ENCODE measurements around the gene ULK3. TPM values are rescaled to one million over a fixed set of nuclear protein-coding genes. Genes with fewer than 3 reads are reported as not detected.
"Not testable (repeated sequence)": the region's sequence is repeated elsewhere in the genome, so short reads cannot be mapped to it uniquely, and the experiment has no call there.

ULK3 gene
- 14.3 and 14.7 TPM in 2 replicates for total RNA-seq (2014; rRNA removed; shearing (Covaris generic))

GRCh38 chr15:74842581-74843444 lies at the start of gene ULK3:
Gene ULK3, minus strand, starts transcription at chr15:74843156. Its CDS starts 51 bp downstream, at chr15:74843105.
- Histone ChIP-seq H3K4me3 (peak within 1 kb of the TSS; percentile 80), H3K36me3 (peaks cover 23% of the 10 kb centered on the region), H3K27ac (peak within 1 kb of the TSS; percentile 42), H3K27me3 (replicated peaks) (no peaks in the 10 kb centered on the region), H3K4me1 (replicated peaks) (peaks cover 9% of the 10 kb centered on the region), H3K9me3 (replicated peaks) (no peaks in the 10 kb centered on the region)
- DNase-seq (ENCODE audit: low read depth in 1 of 2, low spot score in 2 of 2), result peak; percentile 91

DNA sequence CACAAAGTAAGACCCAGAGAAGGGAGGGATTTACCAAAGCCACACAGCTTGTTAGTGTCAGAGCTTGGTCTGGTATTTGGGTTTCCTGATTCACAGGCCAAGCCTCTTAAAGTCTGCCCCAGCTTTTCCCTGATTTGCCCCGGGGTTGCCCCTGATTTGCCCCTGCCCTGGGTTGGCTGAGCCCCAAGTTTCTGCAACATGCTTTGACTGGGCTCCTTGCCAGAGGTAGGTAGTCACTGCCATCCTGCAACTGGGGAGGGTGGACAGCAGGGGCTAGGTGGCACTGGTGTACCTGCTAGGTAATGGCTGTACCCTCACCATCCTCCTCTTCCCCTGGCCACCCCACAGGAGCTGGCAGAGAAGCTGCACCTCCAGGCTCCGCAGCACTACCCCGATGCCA lies 49.4 kb upstream of the ULK3 start:
- peaks cover 13% of the 10 kb centered on the region for H3K4me1 ChIP-seq (replicated peaks)
- DNase-seq (ENCODE audit: low read depth in 1 of 2, low spot score in 2 of 2), result no peak
- no peak overlapping the region for H3K27ac ChIP-seq
- H3K36me3 ChIP-seq, result peaks cover 41% of the 10 kb centered on the region
- H3K4me3 ChIP-seq, result no peak overlapping the region
- H3K9me3 ChIP-seq (replicated peaks), result no peaks in the 10 kb centered on the region
- H3K27me3 ChIP-seq (replicated peaks), result no peaks in the 10 kb centered on the region

- no peak overlapping the region for H3K27ac ChIP-seq
- H3K36me3 ChIP-seq, result peaks cover 35% of the 10 kb centered on the region
- H3K9me3 ChIP-seq (replicated peaks), result no peaks in the 10 kb centered on the region
- no peak overlapping the region for H3K4me3 ChIP-seq
- H3K27me3 ChIP-seq (replicated peaks), result no peaks in the 10 kb centered on the region
- peaks cover 13% of the 10 kb centered on the region for H3K4me1 ChIP-seq (replicated peaks)
- no peak for DNase-seq (ENCODE audit: low read depth in 1 of 2, low spot score in 2 of 2)
Observed at GRCh38 chr15:74891469-74891868, 48.5 kb upstream of the ULK3 start.

GRCh38 chr15:74890665-74890960 lies 47.7 kb upstream of the ULK3 start:
- H3K27ac ChIP-seq, result no peak overlapping the region

GRCh38 chr15:74889883-74890664 lies 47.1 kb upstream of the ULK3 start, which contains the start of gene MPI:
Gene MPI, plus strand, starts transcription at chr15:74890042. Its CDS starts 32 bp downstream, at chr15:74890074.
- peak within 1 kb of the TSS; percentile 63 for H3K4me3 ChIP-seq
- H3K36me3 ChIP-seq, result peaks cover 32% of the 10 kb centered on the region
- H3K4me1 ChIP-seq (replicated peaks), result peaks cover 14% of the 10 kb centered on the region
- H3K27ac ChIP-seq, result 0 out of 2 replicates have a peak within 1 kb of the TSS, but pooled peaks have one; percentile 0
- H3K9me3 ChIP-seq (replicated peaks), result no peaks in the 10 kb centered on the region
- DNase-seq (ENCODE audit: low read depth in 1 of 2, low spot score in 2 of 2), result peak; percentile 64 to 83
- H3K27me3 ChIP-seq (replicated peaks), result no peaks in the 10 kb centered on the region

More at GRCh38 chr15:74890665-74890960, 47.7 kb upstream of the ULK3 start:
- H3K9me3 ChIP-seq (replicated peaks), result no peaks in the 10 kb centered on the region
- H3K36me3 ChIP-seq, result peaks cover 32% of the 10 kb centered on the region
- H3K4me3 ChIP-seq, result peak overlapping the region; percentile 63
- H3K4me1 ChIP-seq (replicated peaks), result peaks cover 13% of the 10 kb centered on the region
- DNase-seq (ENCODE audit: low read depth in 1 of 2, low spot score in 2 of 2), result no peak
- H3K27me3 ChIP-seq (replicated peaks), result no peaks in the 10 kb centered on the region

DNA sequence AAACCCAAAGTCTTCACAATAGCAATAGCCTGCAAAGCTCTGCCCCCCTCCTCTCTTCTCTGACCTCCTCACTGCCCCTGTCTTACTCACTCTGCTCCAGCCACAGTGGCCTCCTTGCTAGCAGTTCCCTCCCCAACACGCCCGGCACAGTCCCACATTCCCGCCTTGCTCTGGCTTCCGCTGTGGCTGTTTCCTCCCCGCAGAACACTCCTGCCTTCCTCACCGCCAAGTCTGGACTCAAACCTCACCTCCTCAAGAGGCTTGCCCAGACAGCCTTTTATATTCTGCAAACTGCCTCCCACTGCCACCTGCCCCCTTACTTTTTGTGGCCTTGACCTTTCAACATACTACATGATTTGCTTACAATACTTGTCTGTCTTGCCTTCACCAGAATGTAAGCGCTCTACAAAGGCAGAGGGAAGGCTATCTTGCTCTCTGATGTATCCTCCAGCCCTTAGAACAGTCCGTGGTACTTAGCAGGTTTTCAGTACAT lies 46.5 kb upstream of the ULK3 start:
- DNase-seq (ENCODE audit: low read depth in 1 of 2, low spot score in 2 of 2), result no peak
- Histone ChIP-seq H3K27ac (no peak overlapping the region), H3K36me3 (peaks cover 32% of the 10 kb centered on the region), H3K4me1 (replicated peaks) (peaks cover 21% of the 10 kb centered on the region), H3K4me3 (peak overlapping the region; percentile 63), H3K27me3 (replicated peaks) (no peaks in the 10 kb centered on the region), H3K9me3 (replicated peaks) (no peaks in the 10 kb centered on the region)

DNA sequence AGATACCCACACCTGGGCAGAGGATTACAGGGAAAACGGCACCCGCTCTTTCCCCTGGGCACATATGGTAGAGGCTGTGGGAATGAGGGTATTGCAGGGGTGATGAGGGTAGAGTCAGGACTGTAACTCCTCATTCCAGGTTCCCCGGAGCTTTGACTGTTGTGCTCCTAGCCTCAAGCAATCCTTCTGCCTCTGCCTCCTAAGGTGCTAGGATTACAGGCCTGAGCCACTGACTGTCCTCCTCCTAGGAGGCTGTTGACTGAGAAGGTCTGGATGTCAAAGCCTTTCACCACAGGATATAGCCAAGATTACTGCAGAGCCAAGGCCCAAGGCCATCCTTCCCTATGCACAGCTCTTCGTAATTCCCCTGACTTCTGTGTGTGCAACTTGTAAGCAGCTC lies 45.8 kb upstream of the ULK3 start:
- DNase-seq (ENCODE audit: low read depth in 1 of 2, low spot score in 2 of 2), result no peak
- no peaks in the 10 kb centered on the region for H3K9me3 ChIP-seq (replicated peaks)
- no peak overlapping the region for H3K4me3 ChIP-seq
- H3K27me3 ChIP-seq (replicated peaks), result no peaks in the 10 kb centered on the region
- H3K36me3 ChIP-seq, result peaks cover 32% of the 10 kb centered on the region
- H3K4me1 ChIP-seq (replicated peaks), result peaks cover 28% of the 10 kb centered on the region
- no peak overlapping the region for H3K27ac ChIP-seq

GRCh38 chr15:74887537-74888193 lies 44.7 kb upstream of the ULK3 start:
- Histone ChIP-seq H3K4me1 (replicated peaks) (peaks cover 28% of the 10 kb centered on the region), H3K36me3 (peaks cover 24% of the 10 kb centered on the region)
- not testable (repeated sequence) for H3K4me3 ChIP-seq; H3K27me3 ChIP-seq (replicated peaks); H3K27ac ChIP-seq; DNase-seq (ENCODE audit: low read depth in 1 of 2, low spot score in 2 of 2); H3K9me3 ChIP-seq (replicated peaks)

GRCh38 chr15:74885461-74885860 lies 42.5 kb upstream of the ULK3 start:
- Histone ChIP-seq H3K27me3 (replicated peaks) (no peaks in the 10 kb centered on the region), H3K36me3 (peaks cover 7% of the 10 kb centered on the region; the same call in 1 of the 2 replicates), H3K27ac (no peak overlapping the region), H3K4me1 (replicated peaks) (peaks cover 23% of the 10 kb centered on the region), H3K4me3 (no peak overlapping the region), H3K9me3 (replicated peaks) (no peaks in the 10 kb centered on the region)
- no peak for DNase-seq (ENCODE audit: low read depth in 1 of 2, low spot score in 2 of 2)

GRCh38 chr15:74884428-74885223 lies 41.7 kb upstream of the ULK3 start:
- Histone ChIP-seq H3K9me3 (replicated peaks) (no peaks in the 10 kb centered on the region), H3K4me1 (replicated peaks) (peaks cover 19% of the 10 kb centered on the region), H3K27ac (no peak overlapping the region), H3K27me3 (replicated peaks) (no peaks in the 10 kb centered on the region), H3K36me3 (no peaks in the 10 kb centered on the region), H3K4me3 (no peak overlapping the region)
- no peak for DNase-seq (ENCODE audit: low read depth in 1 of 2, low spot score in 2 of 2)

DNA sequence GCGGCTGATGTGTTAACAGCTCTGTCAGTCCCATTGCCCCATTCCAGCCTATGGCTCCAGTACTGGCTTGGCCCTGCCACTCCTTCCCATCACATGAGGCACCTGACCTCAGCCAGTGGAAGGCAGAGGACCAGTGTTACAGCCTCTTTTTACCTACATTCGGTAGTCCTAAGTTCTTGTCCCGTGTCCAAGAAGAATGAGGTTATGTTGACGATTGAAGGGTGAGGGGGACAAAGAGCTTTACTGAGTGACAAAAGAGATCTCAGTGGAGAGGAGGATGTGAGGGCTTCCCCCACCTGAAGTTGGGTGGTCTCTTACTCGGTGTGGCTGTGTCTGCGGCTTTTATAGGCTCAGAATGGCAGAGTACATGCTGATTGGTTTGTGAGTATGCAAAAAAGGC lies 39.6 kb upstream of the ULK3 start:
- no peaks in the 10 kb centered on the region for H3K9me3 ChIP-seq (replicated peaks)
- DNase-seq (ENCODE audit: low read depth in 1 of 2, low spot score in 2 of 2), result no peak
- H3K27ac ChIP-seq, result no peak overlapping the region
- H3K27me3 ChIP-seq (replicated peaks), result no peaks in the 10 kb centered on the region
- H3K4me1 ChIP-seq (replicated peaks), result peaks cover 16% of the 10 kb centered on the region
- H3K36me3 ChIP-seq, result no peaks in the 10 kb centered on the region
- no peak overlapping the region for H3K4me3 ChIP-seq

- no peaks in the 10 kb centered on the region for H3K27me3 ChIP-seq (replicated peaks)
- peaks cover 4% of the 10 kb centered on the region for H3K4me1 ChIP-seq (replicated peaks)
- H3K4me3 ChIP-seq, result no peak overlapping the region
- no peak overlapping the region for H3K27ac ChIP-seq
- H3K36me3 ChIP-seq, result no peaks in the 10 kb centered on the region
- DNase-seq (ENCODE audit: low read depth in 1 of 2, low spot score in 2 of 2), result no peak
- H3K9me3 ChIP-seq (replicated peaks), result no peaks in the 10 kb centered on the region
Observed at GRCh38 chr15:74878273-74878672, 35.3 kb upstream of the ULK3 start.
